Activated CD4-positive, CD25-positive, alpha-beta regulatory T cell treated with anti-CD3 and anti-CD28 coated beads, Interleukin-2, amount 50 U/mL, for 72 hours (primary cell): ENCODE data around the gene TRIO.

Experiments used
- DNase-seq: peaks from one replicate; pipeline ENCODE4 v3.0.0; 2021

The TRIO gene

DNA sequence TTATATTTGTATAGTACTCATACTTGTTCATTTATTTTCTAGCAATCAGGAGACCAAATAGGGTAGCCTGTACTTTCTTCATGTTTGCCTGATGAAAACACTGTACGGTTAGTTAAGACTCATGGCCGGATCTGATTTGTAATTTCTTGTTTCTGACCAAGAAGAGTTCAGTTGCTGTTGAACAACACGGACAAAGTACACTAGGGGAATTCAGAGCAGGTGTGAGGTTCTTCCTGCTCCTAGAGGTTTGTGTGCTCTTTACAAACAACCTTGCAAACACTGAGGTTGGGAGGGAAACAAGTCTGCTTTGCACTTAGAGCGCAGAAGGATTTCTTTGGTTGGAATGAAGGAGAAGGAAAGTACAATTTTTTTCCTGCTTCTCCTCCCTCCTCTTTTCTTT is 69.7 kb downstream of the TRIO start:
- DNase-seq = no peak

- no peak for DNase-seq
Observed at GRCh38 chr5:14213253-14213652, 70.1 kb downstream of the TRIO start.

GRCh38 chr5:14213813-14214585 is 70.9 kb downstream of the TRIO start:
- no peak for DNase-seq

- no peak for DNase-seq
Observed at GRCh38 chr5:14215901-14216300, 72.8 kb downstream of the TRIO start.

GRCh38 chr5:14216372-14216771 is 73.2 kb downstream of the TRIO start:
- DNase-seq = no peak

- no peak for DNase-seq
Observed at GRCh38 chr5:14216902-14217301, 73.8 kb downstream of the TRIO start.

- no peak for DNase-seq
Observed at GRCh38 chr5:14217587-14217986, 74.4 kb downstream of the TRIO start.

- no peak for DNase-seq
Observed at GRCh38 chr5:14218011-14218410, 74.9 kb downstream of the TRIO start.

- DNase-seq = no peak
Observed at GRCh38 chr5:14218480-14218879, 75.3 kb downstream of the TRIO start.

DNA sequence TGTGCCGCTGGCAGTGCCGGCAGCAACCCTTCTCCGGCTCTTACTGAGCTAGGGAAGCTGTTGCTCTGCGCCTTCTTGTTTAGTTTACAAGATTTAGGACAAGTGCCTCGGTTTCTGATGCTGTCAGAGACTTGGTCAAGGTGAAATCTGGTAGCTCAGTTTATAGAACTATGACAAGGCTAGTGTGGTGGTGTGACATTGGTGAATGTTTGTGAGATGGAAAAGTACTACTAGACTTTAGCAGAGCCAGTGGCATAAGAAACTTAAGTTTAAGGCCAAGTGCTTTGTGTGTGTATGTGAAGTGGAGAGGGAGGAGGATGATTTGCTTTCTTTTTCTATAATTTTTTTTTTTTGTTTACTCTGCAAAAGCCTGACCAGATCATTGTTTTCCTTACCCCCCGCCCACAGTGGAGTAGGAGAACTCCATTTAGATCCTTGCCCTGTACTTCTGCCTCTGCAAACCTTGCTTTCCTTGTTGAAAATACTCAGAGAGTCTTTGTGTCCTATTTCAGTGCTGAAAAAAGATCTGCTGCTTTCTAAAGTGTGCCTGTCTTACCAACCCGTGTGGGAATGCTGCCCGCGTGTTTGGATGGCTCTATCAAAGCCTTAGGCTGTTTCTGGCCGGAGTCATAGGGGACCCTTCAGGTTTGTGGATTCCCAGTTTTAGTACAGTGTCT is 75.9 kb downstream of the TRIO start:
- no peak for DNase-seq

DNA sequence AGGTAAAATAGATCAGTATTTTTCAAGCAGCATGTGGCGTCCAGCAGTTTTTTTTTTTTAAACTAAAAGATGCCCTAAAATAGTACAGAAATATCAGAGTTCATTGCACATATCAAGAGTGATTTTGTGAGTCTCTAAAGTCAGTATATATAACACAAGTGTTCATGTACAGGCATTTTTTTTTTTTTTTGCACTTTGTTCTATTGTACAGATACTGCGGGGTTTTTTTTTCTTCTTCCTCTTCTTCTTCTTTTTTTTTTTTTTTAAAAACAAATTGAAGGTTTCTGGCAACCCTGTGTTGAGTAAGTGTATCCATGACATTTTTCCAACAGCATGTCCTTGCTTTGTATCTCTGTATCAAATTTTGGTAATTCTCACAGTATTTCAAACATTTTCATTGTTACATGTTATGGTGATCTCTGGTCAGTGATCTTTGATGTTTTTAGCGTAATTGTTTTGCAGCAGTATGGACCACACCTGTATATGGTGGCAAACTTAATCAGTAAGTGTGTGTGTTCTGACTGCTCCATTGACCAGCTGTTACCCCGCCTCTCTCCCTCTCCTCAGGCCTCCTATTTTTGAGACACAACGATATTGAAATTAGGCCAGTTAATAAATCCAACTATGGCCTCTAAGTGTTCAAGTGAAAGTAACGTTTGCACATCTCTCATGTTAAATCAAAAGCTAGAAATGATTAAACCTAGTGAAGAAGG is 76.8 kb downstream of the TRIO start:
- no peak for DNase-seq

DNA sequence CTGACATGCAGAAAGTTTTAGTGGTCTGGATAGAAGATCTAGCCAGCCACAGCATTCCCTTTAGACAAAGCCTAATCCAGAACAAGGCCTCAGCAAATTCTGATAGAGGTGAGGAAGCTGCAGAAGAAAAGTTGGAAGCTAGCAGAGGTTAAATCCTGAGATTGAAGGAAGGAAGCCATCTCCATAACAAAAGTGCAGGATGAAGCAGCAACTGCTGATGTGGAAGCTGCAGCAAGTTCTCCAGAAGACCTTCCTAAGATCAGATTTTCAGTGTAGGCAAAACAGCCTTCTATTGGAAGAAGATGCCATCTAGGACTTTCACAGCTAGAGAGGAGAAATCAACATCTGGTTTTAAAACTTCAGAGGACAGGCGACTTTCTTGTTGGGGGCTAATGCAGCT is 77.5 kb downstream of the TRIO start:
- no peak for DNase-seq

GRCh38 chr5:14221732-14222131 is 78.6 kb downstream of the TRIO start:
- DNase-seq = no peak

DNA sequence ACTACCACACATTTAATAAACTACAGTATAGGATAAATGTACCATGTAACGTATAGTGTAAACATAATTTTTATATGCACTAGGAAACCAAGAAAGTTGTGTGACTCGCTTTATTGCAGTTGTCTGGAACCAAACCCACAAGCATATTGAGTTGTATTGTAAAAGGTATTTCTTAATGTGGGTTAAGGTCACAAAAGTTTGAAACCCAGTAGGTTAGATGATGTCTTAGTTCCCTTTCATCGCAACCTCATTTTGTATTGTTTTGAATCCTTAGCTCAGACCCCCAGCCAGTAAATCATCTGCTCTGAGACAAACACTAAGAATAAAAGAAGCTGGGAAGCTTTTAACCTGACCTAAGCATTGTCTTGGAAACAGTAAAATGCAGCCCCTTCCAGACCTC is 79.1 kb downstream of the TRIO start:
- no peak for DNase-seq

- no peak for DNase-seq
Observed at GRCh38 chr5:14223372-14223771, 80.2 kb downstream of the TRIO start.

DNA sequence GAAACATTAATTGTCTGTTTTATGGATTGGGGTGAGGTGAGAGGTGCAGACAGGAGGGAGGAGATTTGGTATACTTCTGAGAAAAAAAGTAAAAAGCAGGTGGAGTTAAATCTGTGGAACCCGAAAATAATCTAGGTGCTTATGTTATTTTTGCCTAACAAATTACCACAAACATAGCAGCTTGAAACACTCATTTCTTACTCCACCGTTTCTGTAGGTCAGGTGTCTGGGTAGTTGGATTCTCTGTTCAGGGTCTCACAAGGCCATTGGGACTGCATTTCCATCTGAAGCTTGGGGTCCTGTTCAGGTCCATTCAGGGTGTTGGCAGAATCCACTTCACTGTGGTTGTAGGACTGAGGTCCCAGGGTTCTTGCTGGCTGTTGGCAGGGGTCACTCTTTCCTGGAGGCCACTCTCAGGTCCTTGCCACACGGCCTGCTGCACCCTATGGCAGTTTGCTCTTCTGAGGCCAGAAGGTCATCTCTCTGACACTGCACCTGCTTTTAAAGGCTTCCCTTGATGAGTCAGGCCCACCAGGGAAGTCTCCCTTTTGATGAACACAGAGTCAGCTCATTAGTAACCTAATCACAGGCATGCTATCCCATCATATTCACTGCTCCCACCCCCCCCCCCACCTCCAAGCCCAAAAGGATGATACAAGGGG is 82.2 kb downstream of the TRIO start:
- no peak for DNase-seq

DNA sequence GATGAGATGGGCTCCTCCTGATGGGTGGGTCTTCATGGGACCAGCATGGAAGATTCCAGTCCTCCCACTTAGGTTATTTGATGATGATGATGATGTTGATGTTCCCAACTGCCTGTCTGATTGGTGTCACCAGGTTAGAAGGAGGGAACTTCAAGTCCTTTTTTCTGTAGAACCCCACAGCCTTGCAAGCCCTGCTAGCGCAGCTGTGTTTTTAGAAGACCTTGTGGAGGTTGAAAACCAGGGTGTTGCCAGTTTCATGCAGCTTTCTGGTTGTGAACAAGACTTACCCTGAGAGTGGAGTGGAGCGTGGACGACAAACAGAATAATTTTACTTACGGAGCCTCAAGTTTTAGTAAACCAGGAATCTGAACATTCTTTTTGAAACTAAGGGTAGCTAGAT is 83.0 kb downstream of the TRIO start:
- DNase-seq = no peak

DNA sequence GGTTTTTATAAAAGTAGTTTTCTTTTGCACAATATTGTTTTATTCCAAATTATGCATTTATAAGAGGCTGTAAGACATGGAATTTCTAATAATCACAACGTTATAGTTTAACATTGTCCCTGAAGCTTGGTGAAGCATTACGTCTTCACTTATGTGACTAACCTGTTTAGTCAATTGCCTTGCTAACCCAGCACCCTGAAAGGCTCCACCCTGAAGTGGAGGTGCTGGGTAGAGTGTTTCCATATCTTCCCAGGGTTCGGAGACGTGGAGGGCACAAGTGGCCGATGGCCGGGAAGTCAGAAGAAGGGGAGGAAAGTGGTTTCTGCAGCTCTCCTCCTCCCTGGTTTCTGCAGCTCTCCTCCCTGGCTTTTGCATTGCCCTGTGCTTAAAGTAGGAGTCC is 83.4 kb downstream of the TRIO start:
- DNase-seq = no peak

DNA sequence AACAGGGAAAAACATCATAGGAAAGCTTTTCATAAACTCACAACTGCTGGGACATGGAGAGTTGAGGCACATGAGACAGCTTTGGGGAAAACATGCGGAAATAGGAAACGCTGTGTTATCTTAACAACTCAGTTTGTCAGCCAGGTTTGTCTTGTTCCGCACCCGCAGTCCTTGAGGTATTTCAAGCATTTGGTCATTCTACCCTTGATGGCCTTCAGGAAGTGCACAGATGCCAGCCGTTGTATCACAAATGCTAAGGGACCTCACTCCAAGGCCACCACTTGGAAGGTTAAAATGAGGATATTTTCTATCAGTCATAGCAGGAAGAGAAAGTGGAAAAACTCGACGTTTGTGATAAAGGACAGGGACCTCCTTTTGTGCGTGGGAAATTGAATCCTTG is 83.8 kb downstream of the TRIO start:
- no peak for DNase-seq

- no peak for DNase-seq
Observed at GRCh38 chr5:14227513-14227912, 84.4 kb downstream of the TRIO start.

GRCh38 chr5:14228219-14228618 is 85.1 kb downstream of the TRIO start:
- DNase-seq = no peak

GRCh38 chr5:14229181-14229580 is 86.0 kb downstream of the TRIO start:
- no peak for DNase-seq

- DNase-seq = no peak
Observed at GRCh38 chr5:14229734-14230133, 86.6 kb downstream of the TRIO start.

GRCh38 chr5:14231156-14231555 is 88.0 kb downstream of the TRIO start:
- no peak for DNase-seq
